HG03175 (cell line): ENCODE measurements around the gene CACNA1E.

Experiments used
- ATAC-seq: cut with Tn5 transposase; IDR thresholded peaks from one replicate; pipeline ENCODE4 v1.9.1; 2021; ENCODE audit warnings: mild to moderate bottlenecking, moderate library complexity; ENCODE audit not compliant: unreplicated experiment

CACNA1E gene

DNA sequence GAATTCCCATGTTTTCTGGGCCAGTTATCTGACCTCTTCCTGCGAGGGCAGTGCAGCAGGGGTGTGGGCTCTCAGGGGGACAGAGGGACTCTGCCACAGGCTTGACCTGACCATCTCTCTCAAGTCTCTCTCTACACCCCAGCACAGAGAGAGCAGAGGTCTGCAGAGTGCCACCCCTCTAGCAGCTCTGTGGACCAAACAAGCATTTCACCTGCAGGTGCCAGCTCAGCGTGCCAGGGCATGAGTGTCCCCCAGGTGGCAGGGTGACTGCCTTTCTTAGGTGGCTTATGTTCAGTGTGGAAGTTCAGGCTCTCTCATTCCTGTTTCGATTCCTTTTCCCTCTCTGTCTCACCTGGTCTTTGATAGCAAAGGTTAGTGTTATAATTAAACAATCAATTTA, 191.3 kb downstream of the CACNA1E start:
- no peak for ATAC-seq

DNA sequence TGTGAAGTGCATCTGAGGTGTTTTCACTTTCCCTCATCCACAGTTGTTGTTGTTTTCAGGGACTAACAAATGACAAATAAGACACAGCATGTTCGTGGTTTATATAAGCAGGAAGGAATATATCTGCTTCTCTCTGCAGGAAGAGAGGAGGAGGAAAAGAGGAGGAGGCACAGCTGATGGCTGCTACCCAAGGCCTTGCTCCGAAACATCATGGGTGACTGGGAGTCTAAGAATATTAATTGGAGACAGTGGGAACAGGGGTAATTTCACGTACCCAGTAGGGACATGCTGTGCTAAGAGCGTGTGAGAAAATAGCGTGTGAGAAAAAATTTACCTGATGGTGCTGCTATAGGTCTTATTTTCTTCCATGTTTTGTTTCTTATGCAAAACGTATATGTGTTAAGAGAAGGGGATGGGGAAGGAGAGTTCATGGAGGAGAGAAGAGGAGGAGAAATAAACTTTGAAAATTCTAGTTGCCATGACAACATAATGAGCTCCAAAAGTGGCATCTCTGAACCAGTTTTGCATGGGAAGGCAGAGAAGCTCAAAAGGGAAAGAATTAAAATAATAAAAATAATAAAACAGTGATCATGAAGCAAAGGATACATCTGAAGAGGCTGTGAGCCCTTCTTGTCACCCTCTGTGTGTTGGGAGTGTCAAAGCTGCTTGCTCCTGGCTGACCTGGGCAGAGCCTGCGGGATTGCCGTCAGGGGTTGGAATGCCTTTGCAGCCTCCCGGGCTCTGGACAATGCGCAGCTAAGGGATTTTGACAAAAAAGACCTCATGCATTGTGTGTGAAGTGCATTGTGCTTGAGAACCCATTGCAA, 192.0 kb downstream of the CACNA1E start:
- ATAC-seq = no peak

DNA sequence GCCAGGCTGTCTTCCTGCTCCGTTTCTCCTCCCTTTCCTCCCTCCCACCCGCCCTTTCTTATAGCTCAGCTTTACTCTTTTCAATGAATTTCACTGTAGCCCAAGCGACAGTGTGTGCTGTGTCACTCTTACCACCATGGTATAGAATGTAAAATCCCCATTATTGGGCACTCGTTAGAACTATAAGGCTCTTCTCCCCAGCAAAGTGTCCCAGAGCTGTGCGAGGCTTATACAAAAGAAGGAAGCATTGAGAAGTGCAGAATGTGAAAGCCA, 192.5 kb downstream of the CACNA1E start:
- no peak for ATAC-seq

DNA sequence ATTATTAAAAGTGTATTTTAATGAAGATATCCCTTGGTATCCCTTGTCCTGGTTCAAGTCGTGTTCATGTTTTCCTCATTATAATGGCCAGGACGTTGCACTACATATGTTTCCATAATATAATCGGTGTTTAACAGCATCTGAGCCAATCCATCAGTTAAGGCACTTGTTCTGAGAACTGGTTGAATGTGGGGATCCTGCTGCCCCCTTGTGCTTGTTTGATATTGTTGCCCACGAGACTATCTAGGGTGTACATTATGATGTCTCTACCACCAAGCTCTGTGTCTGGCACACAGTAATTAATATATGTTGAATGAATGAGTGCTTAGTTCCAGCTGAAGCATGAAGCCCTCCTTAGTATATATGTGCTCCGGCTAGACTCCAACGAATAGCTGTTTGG, 193.0 kb downstream of the CACNA1E start:
- ATAC-seq = peak; percentile 68

DNA sequence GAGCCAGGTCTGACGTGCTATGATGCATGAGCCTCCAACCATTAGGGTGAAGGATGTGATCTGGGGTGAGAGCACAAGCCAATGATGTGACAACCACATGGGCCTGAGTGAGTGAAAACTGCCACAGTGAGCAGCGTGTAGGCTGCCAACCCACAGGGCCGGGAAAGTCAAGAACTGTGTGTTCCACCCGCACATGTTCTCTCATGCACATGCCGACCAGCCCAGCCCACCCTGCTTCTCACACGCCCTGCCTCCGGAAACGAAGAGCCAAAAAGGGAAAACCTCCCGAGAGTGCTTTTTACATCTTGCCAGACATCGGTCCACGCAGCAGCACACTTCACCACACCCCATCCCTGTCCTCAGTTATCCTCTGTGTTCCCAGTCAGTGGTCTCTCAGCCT, 197.0 kb downstream of the CACNA1E start:
- no peak for ATAC-seq

DNA sequence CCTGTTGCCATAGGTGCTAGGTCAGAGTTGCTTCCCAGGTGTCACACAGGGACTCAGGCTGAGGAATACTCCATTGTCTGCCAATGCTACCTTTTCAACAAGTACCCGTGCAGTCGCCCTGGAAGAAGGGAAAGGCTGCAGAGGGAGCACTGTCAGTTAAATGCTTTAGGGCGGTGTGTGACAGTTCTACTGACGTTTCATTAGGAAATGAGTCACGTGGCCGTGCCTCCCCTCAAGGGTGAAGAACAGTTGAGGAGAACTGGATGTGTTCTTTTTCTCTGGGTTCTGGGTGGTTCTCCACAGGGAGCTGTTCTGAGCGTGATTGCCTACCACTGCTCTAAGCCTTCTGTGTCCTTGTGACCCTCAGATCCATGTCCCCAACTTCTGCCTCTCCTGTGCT, 197.6 kb downstream of the CACNA1E start:
- no peak for ATAC-seq

DNA sequence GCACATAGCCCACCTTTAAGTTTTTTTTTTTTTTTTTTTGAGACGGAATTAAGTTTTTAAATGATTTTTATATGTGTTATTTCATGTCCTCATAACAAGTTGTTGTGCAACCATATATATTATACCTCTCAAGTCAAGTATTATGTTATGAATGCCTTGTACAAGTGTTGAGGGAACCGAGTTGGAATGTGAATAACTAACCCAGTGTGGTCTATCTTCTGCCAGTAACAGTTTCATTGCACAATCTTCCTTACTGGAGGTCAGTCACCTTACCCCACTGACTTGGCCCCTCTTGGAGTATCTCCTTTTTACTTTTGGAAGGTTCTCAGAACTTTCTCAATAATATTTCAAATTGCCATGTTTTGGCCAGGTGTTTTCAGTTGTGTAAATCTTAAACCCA, 201.9 kb downstream of the CACNA1E start:
- ATAC-seq = no peak

DNA sequence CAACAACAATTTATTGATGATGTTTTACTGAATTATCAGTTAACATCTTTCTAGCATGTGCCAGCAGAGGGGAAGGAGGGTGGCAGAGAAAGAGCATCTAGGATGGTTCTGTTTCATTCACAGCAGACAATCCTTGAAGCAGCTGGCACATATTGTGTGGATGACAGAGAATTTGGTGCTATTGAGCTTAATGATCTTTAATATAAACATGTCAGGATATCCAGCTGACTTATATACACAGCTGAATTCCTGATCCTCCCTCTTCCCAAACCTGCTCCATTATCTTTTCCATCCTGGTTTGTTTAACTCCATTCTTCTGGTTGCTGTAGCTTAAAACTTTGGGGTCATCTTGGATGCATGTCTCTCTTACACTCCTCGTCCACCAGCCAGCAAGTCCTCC, 218.6 kb downstream of the CACNA1E start:
- no peak for ATAC-seq

DNA sequence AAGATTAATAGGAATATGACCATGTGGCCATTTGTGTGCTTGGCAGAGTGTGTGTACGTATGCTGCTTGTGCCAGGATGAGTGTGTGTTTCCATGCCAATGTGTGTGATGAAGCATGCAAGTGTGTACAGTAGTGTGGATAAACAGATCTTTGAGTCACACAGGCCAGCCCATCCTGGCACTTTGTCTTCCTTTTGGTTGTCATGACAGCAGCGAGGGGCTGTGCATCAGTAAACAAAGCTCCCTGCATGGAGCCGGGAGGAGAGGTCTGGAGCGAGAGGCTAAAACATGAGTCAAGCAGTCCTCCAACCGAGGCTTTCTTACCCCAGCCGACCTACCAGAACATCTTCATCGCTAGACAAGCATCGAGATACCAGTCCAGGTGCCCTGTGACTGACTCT, 221.2 kb downstream of the CACNA1E start:
- no peak for ATAC-seq

DNA sequence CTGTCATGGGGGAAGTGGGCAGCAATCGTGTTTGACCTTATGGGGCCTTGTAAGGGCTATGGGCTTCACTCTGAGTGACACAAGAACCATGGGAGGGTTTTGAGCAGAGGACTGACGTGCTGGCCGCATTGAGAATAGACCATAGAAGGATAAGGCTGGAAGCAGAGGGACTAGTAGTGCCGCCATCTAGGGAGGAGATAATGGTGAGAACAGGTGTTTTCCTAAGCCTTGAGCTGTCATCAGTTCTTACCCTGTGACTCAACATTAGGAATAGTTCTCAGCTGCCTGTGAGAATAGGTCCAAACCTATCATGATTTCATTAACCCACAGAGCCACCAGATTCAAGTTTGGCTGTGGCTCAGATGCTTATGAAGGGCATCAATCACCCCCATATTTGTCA, 228.5 kb downstream of the CACNA1E start:
- ATAC-seq = no peak

DNA sequence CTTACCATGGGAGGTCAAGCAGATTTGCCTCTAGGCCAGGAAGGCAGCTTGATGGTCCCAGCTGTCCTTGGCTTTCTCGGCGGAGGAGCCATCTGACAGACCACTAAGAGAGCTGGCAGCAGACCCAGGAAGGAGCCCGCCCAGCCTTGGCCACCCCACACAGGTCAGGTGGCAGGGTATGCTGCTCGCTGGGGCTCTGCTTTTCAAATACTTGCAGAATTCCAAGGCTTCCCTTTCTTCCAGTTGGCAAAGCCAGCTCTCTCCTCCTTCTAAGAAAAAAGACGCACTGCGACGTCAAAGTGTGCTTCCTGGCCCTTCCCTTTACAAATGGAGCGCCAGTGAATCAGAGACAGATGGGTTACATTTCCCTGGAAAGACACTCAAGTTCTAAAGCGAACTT, 229.4 kb downstream of the CACNA1E start:
- ATAC-seq = no peak

DNA sequence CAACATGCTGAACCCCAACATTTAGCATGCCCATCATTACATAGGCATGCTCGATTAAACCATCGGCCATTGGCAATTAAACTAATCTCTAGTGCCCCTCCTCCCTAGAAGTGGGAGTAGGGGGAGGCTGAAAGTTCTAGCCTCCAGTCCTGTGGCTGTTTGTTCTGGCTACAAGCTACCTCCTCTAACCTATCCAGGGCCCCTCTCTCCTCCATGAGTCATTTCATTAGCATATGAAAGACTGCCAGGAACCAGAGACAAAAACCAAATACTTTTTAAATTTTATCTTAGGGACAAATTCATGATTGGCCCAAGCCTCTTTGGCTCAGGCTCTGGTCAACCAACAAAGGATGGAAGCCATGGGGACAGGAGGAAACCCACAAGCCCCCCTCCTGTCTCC, 231.1 kb downstream of the CACNA1E start:
- ATAC-seq = no peak

DNA sequence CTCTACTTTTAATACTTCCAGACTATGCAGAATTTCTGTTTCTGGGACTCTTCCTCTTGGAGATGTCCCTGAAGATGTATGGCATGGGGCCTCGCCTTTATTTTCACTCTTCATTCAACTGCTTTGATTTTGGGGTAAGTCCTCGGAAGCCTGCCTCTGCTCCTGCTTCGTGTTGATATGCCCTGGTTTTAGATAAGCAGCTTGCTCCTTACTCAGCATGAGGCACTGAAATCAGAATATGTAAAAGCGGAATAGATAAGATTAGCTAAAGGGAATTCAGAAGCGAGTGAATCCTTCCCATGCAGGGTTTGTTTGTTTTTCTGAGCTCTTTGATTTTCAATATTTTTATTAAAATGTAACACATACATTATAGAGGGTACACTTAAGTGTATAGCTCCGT, 234.7 kb downstream of the CACNA1E start:
- ATAC-seq = no peak

DNA sequence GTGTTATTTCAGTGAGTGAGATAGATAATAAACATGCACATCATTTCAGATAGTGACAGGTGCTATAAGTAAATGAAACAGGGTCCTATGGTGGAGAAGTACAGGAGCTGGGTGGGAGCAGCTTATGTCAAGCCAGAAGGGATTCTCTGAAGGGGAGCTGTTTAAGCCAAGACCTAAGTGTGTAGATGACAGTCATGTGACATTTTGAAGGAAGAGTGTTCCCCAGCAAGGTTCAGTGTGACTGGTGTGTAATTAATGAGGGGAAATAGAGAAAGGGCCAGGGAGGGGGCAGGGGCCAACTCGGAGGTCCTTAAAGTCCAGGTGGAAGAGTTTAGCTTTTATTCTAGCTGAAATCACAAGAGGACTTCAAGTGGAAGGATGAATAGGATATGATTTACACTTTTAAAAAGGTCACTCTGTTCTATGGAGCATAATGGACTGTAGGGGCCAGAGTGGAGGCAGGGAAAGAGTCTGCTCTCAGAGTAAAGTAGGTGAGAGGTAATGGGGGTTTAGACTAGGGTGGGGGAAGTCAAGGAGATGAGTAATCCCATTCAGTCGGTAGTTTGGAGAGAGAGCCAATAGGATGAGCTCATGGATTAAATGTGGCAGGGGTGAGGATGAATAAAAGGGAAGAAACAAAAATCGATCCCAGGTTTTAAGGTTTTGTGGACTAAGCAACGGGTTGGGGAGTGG, 243.1 kb downstream of the CACNA1E start:
- ATAC-seq = no peak

DNA sequence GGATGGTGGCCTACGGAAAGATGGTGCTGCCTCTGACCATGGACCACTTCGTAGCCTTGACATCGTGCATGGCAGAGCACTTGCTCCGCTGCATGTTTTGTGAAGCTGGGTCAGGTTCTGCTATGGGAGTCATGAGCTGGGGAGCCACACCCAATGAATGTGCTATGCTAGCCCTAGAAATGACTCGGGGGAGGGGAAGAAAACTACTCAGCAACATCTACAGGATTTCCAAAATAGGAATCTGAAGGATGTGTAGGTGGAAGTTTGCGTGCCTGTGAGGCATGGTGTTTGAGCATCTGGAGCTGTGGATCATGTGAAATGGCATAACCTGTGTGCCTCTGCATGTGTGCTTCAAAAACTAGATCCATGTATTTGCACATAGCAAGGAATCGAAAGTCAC, 247.3 kb downstream of the CACNA1E start:
- ATAC-seq = no peak

DNA sequence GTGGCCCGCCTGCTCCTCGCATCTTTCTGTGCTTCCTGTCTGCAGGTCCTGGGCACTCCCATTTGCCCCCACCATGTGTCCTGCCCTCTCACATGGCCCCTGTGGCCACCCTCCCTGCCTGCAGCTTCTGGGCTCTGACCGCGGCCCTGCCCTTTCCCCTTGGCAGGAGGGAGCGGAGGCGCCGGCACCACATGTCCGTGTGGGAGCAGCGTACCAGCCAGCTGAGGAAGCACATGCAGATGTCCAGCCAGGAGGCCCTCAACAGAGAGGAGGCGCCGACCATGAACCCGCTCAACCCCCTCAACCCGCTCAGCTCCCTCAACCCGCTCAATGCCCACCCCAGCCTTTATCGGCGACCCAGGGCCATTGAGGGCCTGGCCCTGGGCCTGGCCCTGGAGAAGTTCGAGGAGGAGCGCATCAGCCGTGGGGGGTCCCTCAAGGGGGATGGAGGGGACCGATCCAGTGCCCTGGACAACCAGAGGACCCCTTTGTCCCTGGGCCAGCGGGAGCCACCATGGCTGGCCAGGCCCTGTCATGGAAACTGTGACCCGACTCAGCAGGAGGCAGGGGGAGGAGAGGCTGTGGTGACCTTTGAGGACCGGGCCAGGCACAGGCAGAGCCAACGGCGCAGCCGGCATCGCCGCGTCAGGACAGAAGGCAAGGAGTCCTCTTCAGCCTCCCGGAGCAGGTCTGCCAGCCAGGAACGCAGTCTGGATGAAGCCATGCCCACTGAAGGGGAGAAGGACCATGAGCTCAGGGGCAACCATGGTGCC, 249.1 kb downstream of the CACNA1E start:
- no peak for ATAC-seq

DNA sequence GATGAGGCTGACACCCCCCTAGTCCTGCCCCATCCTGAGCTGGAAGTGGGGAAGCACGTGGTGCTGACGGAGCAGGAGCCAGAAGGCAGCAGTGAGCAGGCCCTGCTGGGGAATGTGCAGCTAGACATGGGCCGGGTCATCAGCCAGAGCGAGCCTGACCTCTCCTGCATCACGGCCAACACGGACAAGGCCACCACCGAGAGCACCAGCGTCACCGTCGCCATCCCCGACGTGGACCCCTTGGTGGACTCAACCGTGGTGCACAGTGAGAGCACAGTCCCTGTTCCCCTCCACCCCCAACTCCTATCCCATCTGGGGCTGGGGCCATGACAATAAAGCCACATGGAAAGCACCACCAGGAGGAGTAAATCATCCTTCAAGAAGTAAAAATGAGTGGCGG, 250.2 kb downstream of the CACNA1E start:
- no peak for ATAC-seq

DNA sequence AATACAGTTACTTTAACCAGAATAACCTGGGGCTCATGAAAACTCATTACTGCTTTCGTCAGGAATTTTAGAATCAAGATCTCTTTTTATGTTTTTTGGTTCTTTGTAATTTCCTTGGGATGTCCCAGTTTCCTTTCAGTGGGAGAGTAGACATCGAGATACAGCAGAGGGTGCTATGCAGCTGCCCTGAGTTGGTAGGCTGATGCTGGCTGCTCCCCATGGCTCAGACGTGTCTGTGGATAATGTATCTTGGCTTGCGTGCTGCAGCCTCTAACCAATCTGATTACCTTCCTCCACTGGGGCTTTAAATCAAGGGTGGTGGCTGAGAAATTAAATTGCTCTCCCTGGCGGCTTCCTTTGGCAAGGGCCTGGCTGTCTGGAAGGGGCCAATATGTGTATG, 253.7 kb downstream of the CACNA1E start:
- ATAC-seq = no peak

DNA sequence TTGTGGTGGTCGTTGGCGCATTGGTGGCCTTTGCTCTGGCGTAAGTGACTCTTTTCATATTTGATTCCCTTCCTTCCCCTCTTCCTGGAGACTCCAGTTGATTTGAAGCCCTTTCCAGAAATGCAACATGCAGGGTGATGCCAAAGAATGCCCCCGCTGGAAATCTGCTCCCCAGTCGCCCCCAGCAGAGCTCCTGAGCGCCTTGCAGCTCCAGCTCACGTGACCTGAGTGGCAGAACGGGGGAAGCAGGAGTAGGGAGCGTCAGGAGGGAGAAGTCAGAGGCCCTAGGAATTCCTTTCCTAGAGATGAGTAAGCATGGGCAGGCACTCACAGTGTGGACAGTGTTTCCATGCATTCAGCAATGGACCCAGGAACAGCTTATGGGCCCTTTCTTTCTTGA, 255.9 kb downstream of the CACNA1E start:
- ATAC-seq = no peak

DNA sequence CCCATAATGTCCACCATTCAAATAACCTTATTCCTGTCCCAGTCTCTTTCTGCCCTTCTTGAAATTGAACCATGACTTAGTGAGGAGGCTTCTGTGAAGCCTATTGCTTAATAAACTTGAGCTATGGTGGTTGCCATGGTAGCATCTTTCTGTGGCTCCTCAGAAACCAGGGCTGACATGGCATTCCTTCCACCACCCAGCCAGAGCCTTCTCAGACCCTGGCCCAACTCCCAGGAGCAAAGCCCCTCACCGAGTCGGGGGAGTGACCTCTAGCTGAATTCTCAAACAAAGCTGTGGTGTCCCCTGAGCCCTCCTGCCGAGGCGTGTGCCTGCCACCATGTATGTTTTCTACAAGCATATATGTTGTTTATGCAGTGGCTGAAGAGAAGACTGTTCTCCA, 259.1 kb downstream of the CACNA1E start:
- ATAC-seq = no peak

DNA sequence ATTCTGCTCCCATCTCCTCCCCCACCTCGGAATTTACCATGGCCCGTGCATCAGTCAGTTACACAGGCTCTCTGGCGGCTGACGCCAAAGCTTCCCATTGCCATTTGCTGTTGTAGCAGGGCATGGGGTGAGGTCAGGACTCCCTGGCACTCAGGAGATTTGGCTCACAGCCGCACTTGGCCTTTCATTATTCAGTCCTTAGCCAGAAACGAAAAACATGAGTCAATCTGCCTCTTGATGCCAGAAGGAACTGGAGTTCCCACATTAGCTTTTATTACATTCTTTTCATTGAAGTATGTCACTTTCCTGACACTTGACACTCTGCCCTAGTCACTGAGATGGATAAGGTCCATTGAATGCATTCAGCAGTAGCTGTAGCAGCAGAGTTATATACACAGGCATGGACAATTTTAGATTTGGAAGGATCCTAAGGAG, 260.6 kb downstream of the CACNA1E start:
- no peak for ATAC-seq

DNA sequence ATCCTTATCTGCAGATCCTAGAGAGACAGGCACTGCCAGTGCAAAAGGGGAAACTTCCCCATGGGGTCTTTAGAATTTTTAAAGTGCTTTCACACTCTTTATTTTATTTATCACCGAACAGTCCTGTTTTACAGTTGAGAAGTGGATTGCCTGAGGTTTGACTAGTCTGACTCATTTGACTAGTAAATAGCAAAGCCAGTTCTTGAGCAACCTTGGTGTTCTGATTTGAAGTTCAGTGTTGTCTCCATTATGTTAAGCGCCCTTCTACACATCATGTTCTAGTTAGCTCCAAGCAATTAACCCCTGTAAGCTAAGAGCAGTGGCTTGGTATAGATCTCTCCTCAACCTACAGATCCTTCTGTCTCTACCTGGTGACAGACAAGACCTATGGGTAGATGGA, 262.9 kb downstream of the CACNA1E start:
- ATAC-seq = no peak
